Measurements from ENCODE around the gene SPATA32.

SPATA32 gene

GRCh38 chr17:45225964-45226530 lies 35.8 kb downstream of the SPATA32 start:
- no peak for TF ChIP-seq CTCF (IDR thresholded peaks at IDR 0.05; ENCODE audit: low read depth, low read length)
- no peak overlapping the region for H3K4me3 ChIP-seq (replicated peaks in 1 of 2; ENCODE audit: low read depth in 2 of 2, low read length in 2 of 2)
- DNase-seq (ENCODE audit: low read depth in 2 of 2) = peak in 1 of 2 donors; percentile 22

GRCh38 chr17:45225051-45225700 lies 36.7 kb downstream of the SPATA32 start:
- H3K4me3 ChIP-seq (replicated peaks in 1 of 2; ENCODE audit: low read depth in 2 of 2, low read length in 2 of 2) = no peak overlapping the region
- TF ChIP-seq CTCF (IDR thresholded peaks at IDR 0.05; ENCODE audit: low read depth, low read length) = no peak
- DNase-seq (ENCODE audit: low read depth in 2 of 2) = no peak

GRCh38 chr17:45224671-45225050 lies 37.2 kb downstream of the SPATA32 start:
- H3K4me3 ChIP-seq (replicated peaks in 1 of 2; ENCODE audit: low read depth in 2 of 2, low read length in 2 of 2) = no peak overlapping the region
- no peak for TF ChIP-seq CTCF (IDR thresholded peaks at IDR 0.05; ENCODE audit: low read depth, low read length)
- DNase-seq (ENCODE audit: low read depth in 2 of 2) = no peak

GRCh38 chr17:45223539-45224528 lies 38.1 kb downstream of the SPATA32 start:
- no peak for TF ChIP-seq CTCF (IDR thresholded peaks at IDR 0.05; ENCODE audit: low read depth, low read length)
- DNase-seq (ENCODE audit: low read depth in 2 of 2) = no peak
- H3K4me3 ChIP-seq (replicated peaks in 1 of 2; ENCODE audit: low read depth in 2 of 2, low read length in 2 of 2) = no peak overlapping the region

- no peak for DNase-seq (ENCODE audit: low read depth in 2 of 2)
- peak overlapping the region; percentile 38 to 59 for H3K4me3 ChIP-seq (replicated peaks in 1 of 2; ENCODE audit: low read depth in 2 of 2, low read length in 2 of 2)
- no peak for TF ChIP-seq CTCF (IDR thresholded peaks at IDR 0.05; ENCODE audit: low read depth, low read length)
Observed at GRCh38 chr17:45222996-45223538, 38.8 kb downstream of the SPATA32 start.

GRCh38 chr17:45222289-45222995 lies 39.5 kb downstream of the SPATA32 start:
- DNase-seq (ENCODE audit: low read depth in 2 of 2) = no peak
- peak overlapping the region; percentile 38 to 59 for H3K4me3 ChIP-seq (replicated peaks in 1 of 2; ENCODE audit: low read depth in 2 of 2, low read length in 2 of 2)
- TF ChIP-seq CTCF (IDR thresholded peaks at IDR 0.05; ENCODE audit: low read depth, low read length) = no peak
